Activated CD8-positive, alpha-beta memory T cell treated with anti-CD3 and anti-CD28 coated beads, Interleukin-2, amount 10 ng/mL, durations not matched to agents 7 days and 5 days (primary cell): ENCODE data around the gene CREB5. TPM values are rescaled to one million over a fixed set of nuclear protein-coding genes. Genes with fewer than 3 reads are reported as not detected.
A peak's percentile ranks its signal among the peaks of the same experiment; 100 is the strongest.

Experiments used
- ATAC-seq: fragments of 150-1000 bp; cut with Tn5 transposase; one replicate; pipeline ENCODE4 v1.10.0; 2021; ENCODE audit warnings: moderate library complexity
- CTCF ChIA-PET: fragments of 350-600 bp; sonication (Branson Sonifier 250); formaldehyde crosslinking; loops from one replicate; lab custom pipeline; 2021; ENCODE audit warnings: antibody characterized with exemption; lab: Charles Lee
- DNase-seq: peaks from one replicate; pipeline ENCODE4 v3.0.0-alpha.2; 2020
- H3K27ac Mint-ChIP-seq: one replicate; pipeline ENCODE4 v1.8.0; 2021; ENCODE audit warnings: mild to moderate bottlenecking, mixed read lengths
- H3K27me3 Mint-ChIP-seq: one replicate; pipeline ENCODE4 v1.8.0; 2021; ENCODE audit warnings: mixed read lengths
- H3K36me3 Mint-ChIP-seq: one replicate; pipeline ENCODE4 v1.8.0; 2021; ENCODE audit warnings: mild to moderate bottlenecking, mixed read lengths
- H3K4me1 Mint-ChIP-seq: one replicate; pipeline ENCODE4 v1.8.0; 2021; ENCODE audit warnings: mixed read lengths
- H3K4me3 Mint-ChIP-seq: one replicate; pipeline ENCODE4 v1.8.0; 2021; ENCODE audit warnings: mild to moderate bottlenecking, moderate library complexity, mixed read lengths
- H3K9me3 Mint-ChIP-seq: one replicate; pipeline ENCODE4 v1.8.0; 2022; ENCODE audit warnings: low read depth, mixed read lengths
- total RNA-seq, 2 experiments: library from RNA; stranded (reverse); gene quantifications; one replicate each; pipeline ENCODE4 v1.2.3, GENCODE V29; 2021

Gene CREB5
- total RNA-seq, 2 experiments from 2014 or later = not detected

GRCh38 chr7:28481091-28481926 is 69.0 kb downstream of the CREB5 start:
- no peaks in the 10 kb centered on the region for H3K36me3 Mint-ChIP-seq

GRCh38 chr7:28483112-28483511 is 70.8 kb downstream of the CREB5 start:
- Mint-ChIP-seq H3K27ac (no peak overlapping the region), H3K27me3 (peaks cover 19% of the 10 kb centered on the region), H3K9me3 (peaks cover 2% of the 10 kb centered on the region), H3K36me3 (no peaks in the 10 kb centered on the region), H3K4me1 (peaks cover 5% of the 10 kb centered on the region), H3K4me3 (no peak overlapping the region)
- CTCF ChIA-PET = no interaction called here
- no peak for DNase-seq
- no peak for ATAC-seq

More at GRCh38 chr7:28481091-28481926, 69.0 kb downstream of the CREB5 start:
- peaks cover 25% of the 10 kb centered on the region for H3K27me3 Mint-ChIP-seq
- H3K27ac Mint-ChIP-seq = no peak overlapping the region
- H3K9me3 Mint-ChIP-seq = no peaks in the 10 kb centered on the region
- ATAC-seq (no peak), DNase-seq (no peak)
- peaks cover 5% of the 10 kb centered on the region for H3K4me1 Mint-ChIP-seq
- CTCF ChIA-PET = no interaction called here
- H3K4me3 Mint-ChIP-seq = no peak overlapping the region

GRCh38 chr7:28483908-28484605 is 71.7 kb downstream of the CREB5 start:
- H3K27ac Mint-ChIP-seq = no peak overlapping the region
- H3K4me3 Mint-ChIP-seq = no peak overlapping the region
- H3K4me1 Mint-ChIP-seq = peaks cover 5% of the 10 kb centered on the region
- H3K36me3 Mint-ChIP-seq = no peaks in the 10 kb centered on the region
- ATAC-seq = no peak
- no peak for DNase-seq
- H3K27me3 Mint-ChIP-seq = peaks cover 19% of the 10 kb centered on the region
- peaks cover 2% of the 10 kb centered on the region for H3K9me3 Mint-ChIP-seq
- CTCF ChIA-PET = no interaction called here

- H3K4me3 Mint-ChIP-seq = no peak overlapping the region
- H3K27ac Mint-ChIP-seq = no peak overlapping the region
- ATAC-seq (no peak), DNase-seq (no peak)
- H3K9me3 Mint-ChIP-seq = peaks cover 2% of the 10 kb centered on the region
- no peaks in the 10 kb centered on the region for H3K36me3 Mint-ChIP-seq
- CTCF ChIA-PET = no interaction called here
- H3K27me3 Mint-ChIP-seq = peaks cover 19% of the 10 kb centered on the region
- peaks cover 5% of the 10 kb centered on the region for H3K4me1 Mint-ChIP-seq
Observed at GRCh38 chr7:28484606-28484935, 72.3 kb downstream of the CREB5 start.

- peaks cover 5% of the 10 kb centered on the region for H3K27me3 Mint-ChIP-seq
- DNase-seq (no peak), ATAC-seq (no peak)
- no peak overlapping the region for H3K4me3 Mint-ChIP-seq
- CTCF ChIA-PET = no interaction called here
- H3K27ac Mint-ChIP-seq = no peak overlapping the region
- peaks cover 2% of the 10 kb centered on the region for H3K9me3 Mint-ChIP-seq
- H3K36me3 Mint-ChIP-seq = no peaks in the 10 kb centered on the region
- H3K4me1 Mint-ChIP-seq = no peaks in the 10 kb centered on the region
Observed at GRCh38 chr7:28487487-28487886, 75.2 kb downstream of the CREB5 start.

GRCh38 chr7:28488061-28488791 is 75.9 kb downstream of the CREB5 start:
- H3K4me3 Mint-ChIP-seq = no peak overlapping the region
- DNase-seq = no peak
- no peak overlapping the region for H3K27ac Mint-ChIP-seq
- no peak for ATAC-seq
- H3K27me3 Mint-ChIP-seq = peaks cover 3% of the 10 kb centered on the region
- no peaks in the 10 kb centered on the region for H3K4me1 Mint-ChIP-seq
- H3K36me3 Mint-ChIP-seq = no peaks in the 10 kb centered on the region
- CTCF ChIA-PET = no interaction called here
- peaks cover 2% of the 10 kb centered on the region for H3K9me3 Mint-ChIP-seq

GRCh38 chr7:28490831-28491230 is 78.5 kb downstream of the CREB5 start:
- H3K27ac Mint-ChIP-seq = no peak overlapping the region
- peaks cover 2% of the 10 kb centered on the region for H3K9me3 Mint-ChIP-seq
- CTCF ChIA-PET = no interaction called here

GRCh38 chr7:28493477-28493876 is 81.2 kb downstream of the CREB5 start:
- Mint-ChIP-seq H3K27me3 (no peaks in the 10 kb centered on the region), H3K36me3 (no peaks in the 10 kb centered on the region), H3K27ac (no peak overlapping the region), H3K9me3 (no peaks in the 10 kb centered on the region), H3K4me3 (no peak overlapping the region), H3K4me1 (no peaks in the 10 kb centered on the region)
- DNase-seq = no peak
- ATAC-seq = no peak
- CTCF ChIA-PET = no interaction called here

More at GRCh38 chr7:28490831-28491230, 78.5 kb downstream of the CREB5 start:
- DNase-seq = no peak
- H3K4me3 Mint-ChIP-seq = no peak overlapping the region
- H3K4me1 Mint-ChIP-seq = no peaks in the 10 kb centered on the region
- no peak for ATAC-seq
- no peaks in the 10 kb centered on the region for H3K36me3 Mint-ChIP-seq
- no peaks in the 10 kb centered on the region for H3K27me3 Mint-ChIP-seq

GRCh38 chr7:28497009-28497408 is 84.7 kb downstream of the CREB5 start:
- no peaks in the 10 kb centered on the region for H3K9me3 Mint-ChIP-seq
- no peak overlapping the region for H3K4me3 Mint-ChIP-seq
- ATAC-seq (no peak), DNase-seq (no peak)
- CTCF ChIA-PET = no interaction called here
- H3K27me3 Mint-ChIP-seq = peaks cover 2% of the 10 kb centered on the region
- no peaks in the 10 kb centered on the region for H3K4me1 Mint-ChIP-seq
- no peak overlapping the region for H3K27ac Mint-ChIP-seq
- no peaks in the 10 kb centered on the region for H3K36me3 Mint-ChIP-seq

GRCh38 chr7:28498636-28499035 is 86.3 kb downstream of the CREB5 start:
- CTCF ChIA-PET = no interaction called here
- Mint-ChIP-seq H3K27me3 (peaks cover 2% of the 10 kb centered on the region), H3K4me3 (no peak overlapping the region), H3K4me1 (no peaks in the 10 kb centered on the region), H3K36me3 (no peaks in the 10 kb centered on the region), H3K27ac (no peak overlapping the region), H3K9me3 (no peaks in the 10 kb centered on the region)
- no peak for DNase-seq
- ATAC-seq = no peak

GRCh38 chr7:28500138-28500537 is 87.8 kb downstream of the CREB5 start:
- no peak for ATAC-seq
- Mint-ChIP-seq H3K36me3 (no peaks in the 10 kb centered on the region), H3K9me3 (no peaks in the 10 kb centered on the region), H3K4me1 (no peaks in the 10 kb centered on the region), H3K27me3 (peaks cover 2% of the 10 kb centered on the region), H3K4me3 (no peak overlapping the region), H3K27ac (no peak overlapping the region)
- DNase-seq = peak; percentile 43
- CTCF ChIA-PET = no interaction called here

GRCh38 chr7:28502408-28502807 is 90.1 kb downstream of the CREB5 start:
- Mint-ChIP-seq H3K4me1 (no peaks in the 10 kb centered on the region), H3K9me3 (no peaks in the 10 kb centered on the region), H3K27me3 (peaks cover 2% of the 10 kb centered on the region), H3K4me3 (no peak overlapping the region), H3K27ac (no peak overlapping the region), H3K36me3 (no peaks in the 10 kb centered on the region)
- CTCF ChIA-PET = no interaction called here
- DNase-seq = no peak
- ATAC-seq = no peak

- Mint-ChIP-seq H3K9me3 (no peaks in the 10 kb centered on the region), H3K4me1 (no peaks in the 10 kb centered on the region), H3K36me3 (no peaks in the 10 kb centered on the region), H3K27ac (no peak overlapping the region), H3K4me3 (no peak overlapping the region), H3K27me3 (peaks cover 6% of the 10 kb centered on the region)
- ATAC-seq = no peak
- CTCF ChIA-PET = no interaction called here
- no peak for DNase-seq
Observed at GRCh38 chr7:28503396-28503795, 91.1 kb downstream of the CREB5 start.
